Nephron (organoid): ENCODE data around the gene MRPL38.
A peak's percentile ranks its signal among the peaks of the same experiment; 100 is the strongest.

Source experiments
- H3K27ac Mint-ChIP-seq, 3 experiments: 2 replicates each; pipeline ENCODE4 v1.8.0; 2020; ENCODE audit warnings: mixed read lengths in 3 of 3, mild to moderate bottlenecking in 2 of 3, moderate library complexity in 1 of 3
- H3K27me3 Mint-ChIP-seq: 2 replicates; pipeline ENCODE4 v1.8.0; 2021; ENCODE audit warnings: low read depth, mild to moderate bottlenecking, moderate library complexity, mixed read lengths
- H3K36me3 Mint-ChIP-seq: 2 replicates; pipeline ENCODE4 v1.8.0; 2020; ENCODE audit warnings: low read depth, mixed read lengths
- H3K4me1 Mint-ChIP-seq: 2 replicates; pipeline ENCODE4 v1.8.0; 2020; ENCODE audit warnings: mixed read lengths
- H3K4me3 Mint-ChIP-seq, 3 experiments: 2 replicates each; pipeline ENCODE4 v1.8.0; 2020; ENCODE audit warnings: mild to moderate bottlenecking in 3 of 3, mixed read lengths in 3 of 3, moderate library complexity in 2 of 3
- H3K9me3 Mint-ChIP-seq: 2 replicates; pipeline ENCODE4 v1.8.0; 2020; ENCODE audit warnings: mixed read lengths
- CTCF ChIP-seq, 3 experiments: fragments of 200-600 bp; sonication (generic); IDR thresholded peaks; one replicate each; pipeline ENCODE4 v1.5.0; 2021; ENCODE audit warnings: antibody characterized with exemption in 3 of 3; ENCODE audit not compliant: unreplicated experiment in 3 of 3

Gene MRPL38

GRCh38 chr17:75904749-75905521 is at the start of gene MRPL38:
Gene MRPL38, minus strand, starts transcription at chr17:75904884. Its CDS starts 9 bp downstream, at chr17:75904875.
- H3K4me1 Mint-ChIP-seq = no peaks in the 10 kb centered on the region
- peak; percentile 98 to 100 (median 99) for TF ChIP-seq CTCF (IDR thresholded peaks at IDR 0.05; ENCODE audit: unreplicated experiment in 3 of 3)
- H3K27ac Mint-ChIP-seq = peak within 1 kb of the TSS; percentile 87 to 96 (median 93)
- H3K27me3 Mint-ChIP-seq = no peaks in the 10 kb centered on the region
- H3K9me3 Mint-ChIP-seq = no peaks in the 10 kb centered on the region
- peaks cover 7% of the 10 kb centered on the region for H3K36me3 Mint-ChIP-seq
- H3K4me3 Mint-ChIP-seq = peak within 1 kb of the TSS; percentile 93 to 95 (median 94)

GRCh38 chr17:75950855-75951554 is 46.3 kb upstream of the MRPL38 start:
- H3K4me1 Mint-ChIP-seq = peaks cover 8% of the 10 kb centered on the region
- no peak for TF ChIP-seq CTCF (IDR thresholded peaks at IDR 0.05; ENCODE audit: unreplicated experiment in 3 of 3)

GRCh38 chr17:75950421-75950820 is 45.7 kb upstream of the MRPL38 start:
- no peak overlapping the region for H3K27ac Mint-ChIP-seq
- no peaks in the 10 kb centered on the region for H3K9me3 Mint-ChIP-seq
- no peak for TF ChIP-seq CTCF (IDR thresholded peaks at IDR 0.05; ENCODE audit: unreplicated experiment in 3 of 3)
- H3K4me3 Mint-ChIP-seq = no peak overlapping the region
- H3K4me1 Mint-ChIP-seq = peaks cover 8% of the 10 kb centered on the region
- peaks cover 59% of the 10 kb centered on the region for H3K36me3 Mint-ChIP-seq
- H3K27me3 Mint-ChIP-seq = no peaks in the 10 kb centered on the region

More at GRCh38 chr17:75950855-75951554, 46.3 kb upstream of the MRPL38 start:
- Mint-ChIP-seq H3K27ac (peak overlapping the region in 2 of 3 experiments; percentile 22 to 61), H3K36me3 (peaks cover 61% of the 10 kb centered on the region), H3K9me3 (no peaks in the 10 kb centered on the region), H3K27me3 (no peaks in the 10 kb centered on the region), H3K4me3 (no peak overlapping the region)

- Mint-ChIP-seq H3K4me1 (peaks cover 8% of the 10 kb centered on the region), H3K27me3 (no peaks in the 10 kb centered on the region), H3K36me3 (peaks cover 49% of the 10 kb centered on the region), H3K27ac (no peak overlapping the region), H3K9me3 (no peaks in the 10 kb centered on the region), H3K4me3 (no peak overlapping the region)
- no peak for TF ChIP-seq CTCF (IDR thresholded peaks at IDR 0.05; ENCODE audit: unreplicated experiment in 3 of 3)
Measured at GRCh38 chr17:75945211-75945610, 40.5 kb upstream of the MRPL38 start.

GRCh38 chr17:75943491-75943890 is 38.8 kb upstream of the MRPL38 start:
- no peak overlapping the region for H3K27ac Mint-ChIP-seq
- H3K27me3 Mint-ChIP-seq = no peaks in the 10 kb centered on the region
- H3K9me3 Mint-ChIP-seq = no peaks in the 10 kb centered on the region
- TF ChIP-seq CTCF (IDR thresholded peaks at IDR 0.05; ENCODE audit: unreplicated experiment in 3 of 3) = no peak
- no peak overlapping the region for H3K4me3 Mint-ChIP-seq
- peaks cover 8% of the 10 kb centered on the region for H3K4me1 Mint-ChIP-seq
- H3K36me3 Mint-ChIP-seq = peaks cover 37% of the 10 kb centered on the region
